ENCODE results near the gene ERN2. TPM values are rescaled to one million over a fixed set of nuclear protein-coding genes. Genes with fewer than 3 reads are reported as not detected.

ERN2 gene
- total RNA-seq, 1 experiment from 2014 or later: 1.8 TPM

GRCh38 chr16:23640931-23641765 lies 71.9 kb downstream of the ERN2 start, which contains the start of the genes DCTN5 and PALB2 (continued):
- TF ChIP-seq STAT6 (CRISPR knock-in tag; conservative IDR thresholded peaks at IDR 0.05; ENCODE audit: low read depth) (no peak), USF1 (CRISPR knock-in tag; IDR thresholded peaks at IDR 0.05) (peak; percentile 95), NFYB (CRISPR knock-in tag; conservative IDR thresholded peaks at IDR 0.05; ENCODE audit: low read depth) (peak; percentile 78), ARID4B (CRISPR knock-in tag; IDR thresholded peaks at IDR 0.05; ENCODE audit: borderline replicate concordance) (peak; percentile 74), TEAD4 (CRISPR knock-in tag; IDR thresholded peaks at IDR 0.05) (peak; percentile 48; the same call in 1 of the 2 replicates), JUN (CRISPR knock-in tag; IDR thresholded peaks at IDR 0.05) (peak; percentile 80), AFF4 (CRISPR knock-in tag; IDR thresholded peaks at IDR 0.05; ENCODE audit: borderline replicate concordance) (no peak), GABPB1 (CRISPR knock-in tag; IDR thresholded peaks at IDR 0.05) (peak; percentile 85), ZNF396 (CRISPR knock-in tag; IDR thresholded peaks at IDR 0.05; ENCODE audit: borderline replicate concordance) (no peak)

- CTCF ChIA-PET: interaction anchor here (1.1 to 1.9 kb wide), 3 partner anchors 44 to 205 kb away, joined by 3 to 10 read pairs (median 3); partner anchors contain the start of gene NDUFAB1
- H3K27me3 Mint-ChIP-seq (ENCODE audit: low read depth): no peaks in the 10 kb centered on the region; the same call in 1 of the 2 replicates
- DNase-seq (ENCODE audit: low spot score): no peak
- peaks cover 26% of the 10 kb centered on the region for H3K36me3 Mint-ChIP-seq
- POLR2A ChIA-PET: interaction anchor here (1.9 kb wide), 1 partner anchor 38 kb away, joined by 10 read pairs; the partner anchor contains the start of gene PLK1
- peak; percentile 9 for ATAC-seq
- H3K4me3 Mint-ChIP-seq: peak overlapping the region; percentile 98
- H3K9me3 Mint-ChIP-seq: no peaks in the 10 kb centered on the region
- peaks cover 13% of the 10 kb centered on the region for H3K4me1 Mint-ChIP-seq
- peak overlapping the region; percentile 97 for H3K27ac Mint-ChIP-seq
- no peak for TF ChIP-seq NR2C2 (CRISPR knock-in tag; IDR thresholded peaks at IDR 0.05)
- no peak for TF ChIP-seq NFYB (CRISPR knock-in tag; conservative IDR thresholded peaks at IDR 0.05; ENCODE audit: low read depth)
- TF ChIP-seq ETV6 (CRISPR knock-in tag; IDR thresholded peaks at IDR 0.05): no peak
- no peak for TF ChIP-seq JAZF1 (CRISPR knock-in tag; IDR thresholded peaks at IDR 0.05)
- TF ChIP-seq JUN (CRISPR knock-in tag; IDR thresholded peaks at IDR 0.05): no peak
- no peak for TF ChIP-seq TEAD1 (CRISPR knock-in tag; IDR thresholded peaks at IDR 0.05)
- no peak for TF ChIP-seq NR3C1 (CRISPR knock-in tag; conservative IDR thresholded peaks at IDR 0.05; ENCODE audit: low read depth)
- TF ChIP-seq HMGA2 (CRISPR knock-in tag; IDR thresholded peaks at IDR 0.05): no peak
- TF ChIP-seq RORB (CRISPR knock-in tag; IDR thresholded peaks at IDR 0.05): no peak
- no peak for TF ChIP-seq AR (CRISPR knock-in tag; IDR thresholded peaks at IDR 0.05)
These were observed 72.4 kb downstream of the ERN2 start for GRCh38 chr16:23640615-23640930.

All from WTC11 (cell line).